Mesenchymal stem cell (in vitro differentiated cells and primary cell): ENCODE data around the gene CIITA.
"Not testable (repeated sequence)": the region's sequence is repeated elsewhere in the genome, so short reads cannot be mapped to it uniquely, and the experiment has no call there.

Experiments
- DNase-seq: peaks from one replicate; pipeline ENCODE4 v3.0.0-alpha.2; 2013
- H2AFZ ChIP-seq: one replicate; pipeline ENCODE4 v1.6.1; 2013; ENCODE audit warnings: low read depth, mild to moderate bottlenecking, control low read depth, inconsistent platforms, low read length, moderate library complexity
- H2AK5ac ChIP-seq: 2 replicates; pipeline ENCODE4 v1.6.1; 2013; ENCODE audit warnings: low read length, moderate library complexity, mild to moderate bottlenecking, inconsistent platforms; ENCODE audit not compliant: severe bottlenecking
- H2BK120ac ChIP-seq: one replicate; pipeline ENCODE4 v1.6.1; 2013; ENCODE audit warnings: low read depth, mild to moderate bottlenecking, inconsistent platforms, low read length, moderate library complexity
- H2BK12ac ChIP-seq, 2 experiments: one replicate each; pipeline ENCODE4 v1.6.1; 2013; ENCODE audit warnings: inconsistent platforms in 2 of 2, low read length in 2 of 2, mild to moderate bottlenecking in 2 of 2, moderate library complexity in 2 of 2, control low read depth in 1 of 2
- H2BK15ac ChIP-seq: one replicate; pipeline ENCODE4 v1.6.1; 2013; ENCODE audit warnings: mild to moderate bottlenecking, low read depth, inconsistent platforms; ENCODE audit not compliant: poor library complexity, severe bottlenecking
- H2BK5ac ChIP-seq: 2 replicates; pipeline ENCODE4 v1.6.1; 2013; ENCODE audit warnings: low read depth, mild to moderate bottlenecking, low read length, control low read depth, inconsistent platforms; ENCODE audit not compliant: poor library complexity, severe bottlenecking
- H3K14ac ChIP-seq, 2 experiments: one replicate each; pipeline ENCODE4 v1.6.1; 2013; ENCODE audit warnings: inconsistent platforms in 2 of 2, low read length in 2 of 2, control low read depth in 1 of 2, mild to moderate bottlenecking in 1 of 2, moderate library complexity in 1 of 2
- H3K18ac ChIP-seq, 2 experiments: one replicate each; pipeline ENCODE4 v1.6.1; 2013; ENCODE audit warnings: inconsistent platforms in 2 of 2, low read length in 2 of 2, control low read depth in 1 of 2, low read depth in 1 of 2, mild to moderate bottlenecking in 1 of 2
- H3K23ac ChIP-seq, 2 experiments: one replicate each; pipeline ENCODE4 v1.6.1; 2013; ENCODE audit warnings: inconsistent platforms in 2 of 2, low read length in 2 of 2, mild to moderate bottlenecking in 2 of 2, moderate library complexity in 2 of 2, control low read depth in 1 of 2
- H3K27ac ChIP-seq: 2 replicates; pipeline ENCODE4 v1.5.1; 2013; ENCODE audit warnings: mild to moderate bottlenecking, moderate library complexity, low read length, control low read depth, inconsistent platforms; ENCODE audit not compliant: poor library complexity, severe bottlenecking
- H3K27me3 ChIP-seq, 2 experiments: 2 replicates each; pipeline versions ENCODE4 v1.6.1 to v1.7.0; 2013; ENCODE audit warnings: low read length in 2 of 2, mild to moderate bottlenecking in 2 of 2, moderate library complexity in 2 of 2, control low read depth in 1 of 2, inconsistent platforms in 1 of 2; ENCODE audit not compliant: control insufficient read depth in 1 of 2, insufficient read depth in 1 of 2
- H3K36me3 ChIP-seq, 2 experiments: 2 replicates each; pipeline versions ENCODE4 v1.6.1 to v1.7.0; 2013; ENCODE audit warnings: low read length in 2 of 2, control low read depth in 1 of 2, inconsistent platforms in 1 of 2, low read depth in 1 of 2, mild to moderate bottlenecking in 1 of 2; ENCODE audit not compliant: insufficient read depth in 2 of 2, control insufficient read depth in 1 of 2
- H3K4ac ChIP-seq, 2 experiments: one replicate each; pipeline ENCODE4 v1.6.1; 2013; ENCODE audit warnings: inconsistent platforms in 2 of 2, low read length in 2 of 2, mild to moderate bottlenecking in 2 of 2, moderate library complexity in 2 of 2, control low read depth in 1 of 2, low read depth in 1 of 2
- H3K4me1 ChIP-seq: 2 replicates; pipeline ENCODE4 v1.6.1; 2013; ENCODE audit warnings: low read depth, low read length, control low read depth; ENCODE audit not compliant: control insufficient read depth, insufficient read depth
- H3K4me2 ChIP-seq: 2 replicates; pipeline ENCODE4 v1.6.1; 2013; ENCODE audit warnings: low read length, mild to moderate bottlenecking, inconsistent platforms; ENCODE audit not compliant: poor library complexity, severe bottlenecking
- H3K4me3 ChIP-seq, 2 experiments: 2 replicates each; pipeline versions ENCODE4 v1.5.1 to v1.7.0; 2013; ENCODE audit warnings: low read length in 2 of 2, mild to moderate bottlenecking in 2 of 2, control low read depth in 1 of 2, low read depth in 1 of 2; ENCODE audit not compliant: insufficient read depth in 1 of 2
- H3K79me1 ChIP-seq: replicated peaks from 2 replicates; pipeline ENCODE4 v1.6.1; 2013; ENCODE audit warnings: mild to moderate bottlenecking, control low read depth, low read length, inconsistent platforms; ENCODE audit not compliant: poor library complexity, severe bottlenecking
- H3K9ac ChIP-seq: 2 replicates; pipeline ENCODE4 v1.7.0; 2013; ENCODE audit warnings: mild to moderate bottlenecking, low read length, moderate library complexity
- H3K9me3 ChIP-seq: 2 replicates; pipeline ENCODE4 v1.7.0; 2013; ENCODE audit warnings: mild to moderate bottlenecking, low read length; ENCODE audit not compliant: control insufficient read depth
- H4K8ac ChIP-seq: one replicate; pipeline ENCODE4 v1.6.1; 2013; ENCODE audit warnings: inconsistent platforms, mild to moderate bottlenecking, low read length, moderate library complexity
- H4K91ac ChIP-seq: one replicate; pipeline ENCODE4 v1.6.1; 2013; ENCODE audit warnings: mild to moderate bottlenecking, low read length, inconsistent platforms
- WGBS: methylation state at CpG from one replicate; pipeline ENCODE4 v1.1.7; 2013; ENCODE audit warnings: mixed read lengths; 5-methylcytosine and 5-hydroxymethylcytosine counted together

CIITA gene

DNA sequence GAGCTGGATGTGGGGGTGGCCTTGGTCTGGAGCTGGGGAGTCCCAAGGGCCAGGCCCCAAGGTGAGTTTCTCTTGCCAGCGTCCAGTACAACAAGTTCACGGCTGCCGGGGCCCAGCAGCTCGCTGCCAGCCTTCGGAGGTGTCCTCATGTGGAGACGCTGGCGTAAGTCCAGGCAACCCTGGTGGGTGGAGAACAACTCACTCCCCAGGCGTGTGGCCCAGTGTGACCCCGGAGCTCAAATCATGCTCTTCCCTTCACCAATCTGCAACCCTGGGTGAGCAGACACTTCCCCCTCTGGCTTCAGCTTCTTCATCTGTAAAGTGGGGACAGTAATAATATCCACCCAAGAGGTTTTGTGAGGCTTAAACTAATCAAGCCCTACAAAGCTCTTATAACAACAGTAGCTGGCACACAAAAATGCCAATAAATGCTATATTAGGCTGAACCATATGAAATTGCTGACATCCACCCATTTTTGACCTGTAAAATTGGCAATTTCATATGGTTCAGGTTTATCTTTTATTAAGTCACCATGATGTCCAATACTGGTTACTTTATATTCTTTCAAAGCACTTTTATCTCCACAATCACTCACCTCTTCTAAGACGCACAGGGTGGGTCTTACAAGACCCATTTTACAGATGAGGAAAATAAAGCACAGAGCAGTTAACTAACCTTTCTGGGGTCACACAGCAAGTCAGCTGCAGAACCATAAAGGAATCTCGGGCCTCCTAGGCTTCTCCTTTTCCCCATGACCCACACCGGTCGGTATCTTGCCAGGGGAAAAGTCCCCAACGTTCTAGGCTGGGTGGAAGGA, 45.5 kb downstream of the CIITA start:
- H2AFZ ChIP-seq = no peak overlapping the region
- no peak overlapping the region for H2BK15ac ChIP-seq
- H4K8ac ChIP-seq = no peak overlapping the region
- no peak overlapping the region for H2AK5ac ChIP-seq
- no peak overlapping the region for H2BK12ac ChIP-seq
- peaks cover 7% of the 10 kb centered on the region for H3K4me1 ChIP-seq
- peak overlapping the region; percentile 15 for H3K9ac ChIP-seq
- no peak overlapping the region for H3K18ac ChIP-seq
- no peak for DNase-seq
- no peak overlapping the region for H3K4me3 ChIP-seq
- WGBS = 95% methylated on average over 11 of the region's 14 CpGs
- H2BK5ac ChIP-seq = no peak overlapping the region
- H3K4ac ChIP-seq = no peak overlapping the region
- no peaks in the 10 kb centered on the region for H3K79me1 ChIP-seq
- H3K27ac ChIP-seq = no peak overlapping the region
- H3K14ac ChIP-seq = no peak overlapping the region
- H3K4me2 ChIP-seq = no peak overlapping the region
- no peak overlapping the region for H3K23ac ChIP-seq
- peaks cover 0 to 6% of the 10 kb centered on the region in 2 experiments for H3K27me3 ChIP-seq
- peaks cover 38 to 46% of the 10 kb centered on the region in 2 experiments for H3K36me3 ChIP-seq
- no peak overlapping the region for H4K91ac ChIP-seq
- H3K9me3 ChIP-seq = peaks cover 6% of the 10 kb centered on the region
- H2BK120ac ChIP-seq = no peak overlapping the region

DNA sequence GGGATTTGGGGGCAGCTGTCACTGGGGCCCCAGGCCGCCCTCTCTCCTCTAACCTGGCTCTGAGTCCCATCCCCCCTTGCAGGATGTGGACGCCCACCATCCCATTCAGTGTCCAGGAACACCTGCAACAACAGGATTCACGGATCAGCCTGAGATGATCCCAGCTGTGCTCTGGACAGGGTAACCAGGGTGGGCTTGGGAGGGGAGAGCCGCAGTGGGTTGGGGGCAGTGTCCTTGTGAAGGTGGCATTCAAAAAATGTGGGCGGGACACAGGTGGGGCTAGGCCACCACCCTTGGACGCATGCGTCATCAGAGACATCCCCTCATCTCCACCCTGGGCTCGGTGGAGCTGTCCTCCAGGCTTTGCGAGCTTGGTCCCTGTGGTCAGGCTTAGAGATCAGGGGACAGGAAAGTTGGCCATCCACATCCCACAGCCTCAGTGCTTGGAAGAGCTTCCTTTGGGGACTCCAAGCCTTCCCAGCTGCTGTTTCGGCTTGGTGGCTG, 46.2 kb downstream of the CIITA start:
- Histone ChIP-seq H3K18ac (no peak overlapping the region), H2BK15ac (no peak overlapping the region), H2BK5ac (no peak overlapping the region), H3K36me3 (peaks cover 44 to 53% of the 10 kb centered on the region in 2 experiments), H3K27ac (no peak overlapping the region), H3K4me2 (no peak overlapping the region), H4K91ac (no peak overlapping the region), H3K23ac (no peak overlapping the region), H2BK120ac (no peak overlapping the region), H3K9me3 (peaks cover 6% of the 10 kb centered on the region), H2AK5ac (no peak overlapping the region), H4K8ac (no peak overlapping the region), H3K4ac (no peak overlapping the region), H3K27me3 (peaks cover 0 to 2% of the 10 kb centered on the region in 2 experiments), H2BK12ac (no peak overlapping the region), H3K14ac (no peak overlapping the region), H3K79me1 (peaks cover 3% of the 10 kb centered on the region), H3K4me3 (no peak overlapping the region), H2AFZ (no peak overlapping the region), H3K4me1 (peaks cover 6% of the 10 kb centered on the region), H3K9ac (no peak overlapping the region)
- no peak for DNase-seq
- 94% methylated on average over 9 of the region's 10 CpGs for WGBS

DNA sequence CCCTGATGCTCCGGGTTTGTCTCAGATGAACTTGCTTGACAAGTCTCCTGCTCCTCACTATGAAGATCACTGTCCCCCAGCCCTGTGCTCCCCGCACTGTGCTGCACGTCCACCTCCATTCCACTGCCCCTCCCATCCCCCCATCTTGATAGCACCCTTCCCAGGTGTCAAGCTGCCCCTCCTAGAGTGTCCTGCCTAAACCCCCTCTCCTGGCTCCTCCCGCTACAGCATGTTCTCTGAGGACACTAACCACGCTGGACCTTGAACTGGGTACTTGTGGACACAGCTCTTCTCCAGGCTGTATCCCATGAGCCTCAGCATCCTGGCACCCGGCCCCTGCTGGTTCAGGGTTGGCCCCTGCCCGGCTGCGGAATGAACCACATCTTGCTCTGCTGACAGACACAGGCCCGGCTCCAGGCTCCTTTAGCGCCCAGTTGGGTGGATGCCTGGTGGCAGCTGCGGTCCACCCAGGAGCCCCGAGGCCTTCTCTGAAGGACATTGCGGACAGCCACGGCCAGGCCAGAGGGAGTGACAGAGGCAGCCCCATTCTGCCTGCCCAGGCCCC, 46.7 kb downstream of the CIITA start:
- H3K4me1 ChIP-seq = peaks cover 4% of the 10 kb centered on the region
- H3K27me3 ChIP-seq = no peaks in the 10 kb centered on the region
- no peak overlapping the region for H2BK120ac ChIP-seq
- H4K8ac ChIP-seq = peak overlapping the region; percentile 9
- DNase-seq = no peak
- H3K4me3 ChIP-seq = no peak overlapping the region
- H2AFZ ChIP-seq = no peak overlapping the region
- no peak overlapping the region for H3K9ac ChIP-seq
- H2BK12ac ChIP-seq = no peak overlapping the region
- no peak overlapping the region for H3K23ac ChIP-seq
- peaks cover 49 to 58% of the 10 kb centered on the region in 2 experiments for H3K36me3 ChIP-seq
- no peak overlapping the region for H2BK5ac ChIP-seq
- no peak overlapping the region for H2AK5ac ChIP-seq
- H3K9me3 ChIP-seq = peaks cover 6% of the 10 kb centered on the region
- H3K4ac ChIP-seq = no peak overlapping the region
- H3K4me2 ChIP-seq = no peak overlapping the region
- 90% methylated on average over 14 of the region's 14 CpGs for WGBS
- H3K79me1 ChIP-seq = peaks cover 3% of the 10 kb centered on the region
- H3K18ac ChIP-seq = no peak overlapping the region
- no peak overlapping the region for H3K14ac ChIP-seq
- no peak overlapping the region for H3K27ac ChIP-seq
- H4K91ac ChIP-seq = no peak overlapping the region
- no peak overlapping the region for H2BK15ac ChIP-seq

DNA sequence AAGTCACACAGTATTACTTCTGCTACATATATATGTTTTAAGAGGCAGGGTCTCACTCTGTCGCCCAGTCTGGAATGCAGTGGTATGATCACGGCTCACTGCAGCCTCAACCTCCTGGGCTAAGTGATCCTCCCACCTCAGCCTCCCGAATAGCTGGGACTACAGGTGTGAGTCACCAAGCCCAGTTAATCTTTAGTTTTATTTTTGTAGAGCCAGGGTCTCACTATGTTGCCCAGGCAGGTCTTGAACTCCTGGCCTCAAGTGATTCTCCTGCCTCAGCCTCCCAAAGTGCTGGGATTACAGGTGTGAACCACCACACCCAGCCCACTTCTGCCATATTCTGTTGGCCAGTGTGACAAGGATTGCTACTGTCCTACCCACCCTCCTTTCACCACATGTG, 48.3 kb downstream of the CIITA start:
- H2BK120ac ChIP-seq, H3K27me3 ChIP-seq, H3K4me2 ChIP-seq, H4K8ac ChIP-seq, H2BK12ac ChIP-seq, H3K4ac ChIP-seq, DNase-seq, H2AFZ ChIP-seq, H3K23ac ChIP-seq, H3K14ac ChIP-seq, H3K18ac ChIP-seq, H3K4me3 ChIP-seq, H2BK5ac ChIP-seq, H3K9me3 ChIP-seq, H3K9ac ChIP-seq, H2AK5ac ChIP-seq, H2BK15ac ChIP-seq, H3K27ac ChIP-seq, H4K91ac ChIP-seq, H3K4me1 ChIP-seq: not testable (repeated sequence)
- WGBS = 98% methylated on average over 3 of the region's 3 CpGs
- Histone ChIP-seq H3K36me3 (peaks cover 63 to 68% of the 10 kb centered on the region in 2 experiments), H3K79me1 (peaks cover 11% of the 10 kb centered on the region)
